GM18873 (cell line): ENCODE results near the gene LTC4S.
"Not testable (repeated sequence)": the region's sequence is repeated elsewhere in the genome, so short reads cannot be mapped to it uniquely, and the experiment has no call there.

Source experiments
- ATAC-seq: cut with Tn5 transposase; IDR thresholded peaks from one replicate; pipeline ENCODE4 v1.9.1; 2021; ENCODE audit warnings: mild to moderate bottlenecking, moderate library complexity, moderate number of reproducible peaks; ENCODE audit not compliant: unreplicated experiment, low FRiP score

LTC4S gene

DNA sequence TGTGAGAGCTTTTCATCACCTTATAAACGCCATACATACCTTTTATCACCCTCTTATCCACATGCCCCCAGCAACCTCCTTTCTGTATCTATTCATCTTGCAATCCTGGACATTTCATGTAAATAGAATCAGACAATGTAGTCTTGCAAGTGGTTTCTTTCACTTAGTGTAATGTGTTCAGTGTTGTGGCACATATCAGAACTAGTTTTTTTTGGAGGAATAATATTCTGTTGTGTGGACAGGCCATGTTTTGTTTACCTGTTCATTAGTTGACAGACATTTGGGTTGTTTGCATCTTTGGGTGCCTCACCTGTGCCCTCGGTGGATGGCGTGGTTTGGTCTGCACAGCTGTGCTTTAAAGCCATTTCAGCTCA is 28.3 kb downstream of the LTC4S start:
- ATAC-seq, result no peak

DNA sequence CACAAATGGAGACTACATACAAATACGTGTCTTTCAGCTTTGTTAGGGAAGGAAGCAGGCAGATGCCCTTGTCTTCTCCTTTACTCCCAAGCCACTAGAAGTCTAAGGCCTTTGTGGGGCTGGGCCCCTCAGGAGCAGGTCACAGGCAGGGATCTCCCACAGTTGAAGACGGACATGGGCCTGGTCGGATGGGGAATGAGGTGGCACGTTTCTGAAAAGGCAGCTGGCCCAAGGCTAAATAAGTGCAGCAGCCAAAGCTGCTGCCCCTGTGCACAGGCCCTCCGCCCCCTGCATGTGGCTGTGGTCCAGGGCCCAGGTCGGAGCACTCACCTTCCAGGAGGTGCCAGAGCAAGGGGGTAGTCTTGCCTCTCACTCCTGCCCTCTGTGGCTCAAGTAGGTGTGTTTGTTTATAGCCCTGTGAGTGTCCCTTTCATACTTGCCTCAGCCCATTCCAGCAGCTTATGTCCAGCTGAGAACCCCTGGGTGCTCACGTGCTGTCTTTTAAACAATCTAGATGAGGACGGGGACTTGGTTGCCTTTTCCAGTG is 28.7 kb downstream of the LTC4S start:
- ATAC-seq, result no peak

DNA sequence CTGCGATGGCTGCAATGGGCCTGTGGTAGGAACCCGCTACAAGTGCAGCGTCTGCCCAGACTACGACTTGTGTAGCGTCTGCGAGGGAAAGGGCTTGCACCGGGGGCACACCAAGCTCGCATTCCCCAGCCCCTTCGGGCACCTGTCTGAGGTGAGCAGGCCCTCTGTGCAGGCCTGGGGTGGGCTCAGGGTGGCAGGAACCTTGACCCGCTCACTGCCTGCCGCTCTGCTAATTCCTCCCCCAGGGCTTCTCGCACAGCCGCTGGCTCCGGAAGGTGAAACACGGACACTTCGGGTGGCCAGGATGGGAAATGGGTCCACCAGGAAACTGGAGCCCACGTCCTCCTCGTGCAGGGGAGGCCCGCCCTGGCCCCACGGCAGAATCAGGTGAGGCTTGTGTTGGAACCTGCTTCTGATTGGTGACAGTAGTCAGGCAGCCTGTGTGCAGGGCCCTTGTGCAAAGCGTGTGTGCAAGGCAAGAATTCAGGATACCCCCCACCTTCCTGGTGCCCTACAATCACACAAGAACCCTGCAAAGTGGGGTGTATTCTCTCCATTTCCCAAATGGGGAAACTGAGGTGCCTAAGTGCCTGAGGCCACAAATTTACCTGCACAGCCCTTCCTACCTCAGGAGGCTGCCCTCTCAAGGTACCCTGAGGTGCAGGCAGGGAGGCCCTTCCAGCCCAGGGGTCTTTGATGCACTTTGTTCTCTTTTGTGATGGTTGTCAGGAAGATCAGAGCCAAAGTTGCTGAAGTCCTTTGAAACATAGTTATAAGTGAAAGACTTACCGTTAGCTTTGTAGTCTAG is 30.4 kb downstream of the LTC4S start:
- no peak for ATAC-seq

- no peak for ATAC-seq
Measured at GRCh38 chr5:179824745-179825112, 30.9 kb downstream of the LTC4S start.

DNA sequence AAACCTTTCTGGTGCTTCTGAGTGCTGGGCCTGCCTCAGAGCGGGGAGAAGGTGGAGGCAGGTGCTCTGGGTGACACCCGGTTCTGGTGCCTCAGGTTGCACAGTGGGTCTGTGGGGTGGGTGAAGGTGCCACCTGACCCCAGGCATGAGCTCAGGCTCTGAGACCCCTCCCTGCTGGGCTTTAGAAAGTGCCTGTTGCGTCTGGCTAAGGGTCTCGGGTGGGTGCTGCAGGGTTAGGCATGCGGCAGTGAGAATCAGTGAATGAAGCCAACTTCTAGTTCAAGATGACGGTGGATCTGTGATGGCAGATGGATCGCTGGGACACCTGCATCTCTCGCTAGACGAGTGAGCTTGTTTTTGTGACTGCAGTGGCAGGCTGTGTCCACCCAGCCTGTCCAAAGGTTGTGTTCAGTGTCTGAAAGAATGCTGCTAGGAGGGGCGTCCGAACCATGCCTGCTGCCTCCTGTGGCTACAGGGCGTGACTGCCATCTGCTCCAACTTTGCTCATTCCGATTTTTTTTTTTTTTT is 31.9 kb downstream of the LTC4S start:
- no peak for ATAC-seq

GRCh38 chr5:179827680-179828079 is 33.9 kb downstream of the LTC4S start:
- ATAC-seq, result no peak

- ATAC-seq, result no peak
Measured at GRCh38 chr5:179828756-179829421, 35.1 kb downstream of the LTC4S start.

- ATAC-seq, result no peak
Measured at GRCh38 chr5:179829732-179830435, 36.1 kb downstream of the LTC4S start.

GRCh38 chr5:179830818-179831468 is 37.2 kb downstream of the LTC4S start:
- ATAC-seq, result no peak

GRCh38 chr5:179832039-179832745 is 38.4 kb downstream of the LTC4S start:
- ATAC-seq, result no peak

GRCh38 chr5:179833056-179833708 is 39.4 kb downstream of the LTC4S start:
- ATAC-seq, result no peak

DNA sequence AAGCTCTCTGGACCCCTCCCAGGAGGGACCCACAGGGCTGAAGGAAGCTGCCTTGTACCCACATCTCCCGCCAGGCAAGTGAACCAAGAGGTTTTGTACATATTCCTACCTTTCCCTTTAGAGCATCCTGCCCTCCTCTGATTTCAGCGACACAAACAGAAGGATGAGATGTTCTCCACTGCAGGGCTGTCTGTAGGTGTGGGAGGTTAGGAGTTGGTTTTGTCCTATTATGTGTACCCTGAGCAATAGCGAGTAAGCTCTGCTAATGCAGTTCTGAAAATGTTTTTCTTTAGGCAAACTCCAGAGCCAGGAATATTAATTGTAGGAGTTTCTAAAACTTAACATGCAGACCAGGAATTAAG is 39.9 kb downstream of the LTC4S start:
- no peak for ATAC-seq

DNA sequence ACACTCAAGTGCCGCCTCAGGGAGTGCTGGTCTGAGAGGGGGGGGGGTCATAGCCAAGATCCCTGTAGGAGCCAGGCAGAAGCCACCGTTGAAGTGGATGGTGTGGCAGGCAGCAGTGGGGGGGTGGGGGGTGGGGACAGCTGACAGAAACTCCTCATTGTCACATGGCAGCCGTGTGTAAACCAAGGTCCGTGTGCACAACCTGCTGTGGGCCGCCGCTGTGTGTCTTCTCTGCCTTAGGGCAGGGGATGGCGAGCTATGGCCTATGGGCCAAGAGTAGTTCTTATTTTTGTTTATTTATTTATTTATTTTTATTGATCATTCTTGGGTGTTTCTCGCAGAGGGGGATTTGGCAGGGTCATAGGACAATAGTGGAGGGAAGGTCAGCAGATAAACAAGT is 40.3 kb downstream of the LTC4S start:
- no peak for ATAC-seq

- not testable (repeated sequence) for ATAC-seq
Measured at GRCh38 chr5:179834871-179835270, 41.1 kb downstream of the LTC4S start.

GRCh38 chr5:179836225-179837019 is 42.6 kb downstream of the LTC4S start:
- ATAC-seq, result no peak

DNA sequence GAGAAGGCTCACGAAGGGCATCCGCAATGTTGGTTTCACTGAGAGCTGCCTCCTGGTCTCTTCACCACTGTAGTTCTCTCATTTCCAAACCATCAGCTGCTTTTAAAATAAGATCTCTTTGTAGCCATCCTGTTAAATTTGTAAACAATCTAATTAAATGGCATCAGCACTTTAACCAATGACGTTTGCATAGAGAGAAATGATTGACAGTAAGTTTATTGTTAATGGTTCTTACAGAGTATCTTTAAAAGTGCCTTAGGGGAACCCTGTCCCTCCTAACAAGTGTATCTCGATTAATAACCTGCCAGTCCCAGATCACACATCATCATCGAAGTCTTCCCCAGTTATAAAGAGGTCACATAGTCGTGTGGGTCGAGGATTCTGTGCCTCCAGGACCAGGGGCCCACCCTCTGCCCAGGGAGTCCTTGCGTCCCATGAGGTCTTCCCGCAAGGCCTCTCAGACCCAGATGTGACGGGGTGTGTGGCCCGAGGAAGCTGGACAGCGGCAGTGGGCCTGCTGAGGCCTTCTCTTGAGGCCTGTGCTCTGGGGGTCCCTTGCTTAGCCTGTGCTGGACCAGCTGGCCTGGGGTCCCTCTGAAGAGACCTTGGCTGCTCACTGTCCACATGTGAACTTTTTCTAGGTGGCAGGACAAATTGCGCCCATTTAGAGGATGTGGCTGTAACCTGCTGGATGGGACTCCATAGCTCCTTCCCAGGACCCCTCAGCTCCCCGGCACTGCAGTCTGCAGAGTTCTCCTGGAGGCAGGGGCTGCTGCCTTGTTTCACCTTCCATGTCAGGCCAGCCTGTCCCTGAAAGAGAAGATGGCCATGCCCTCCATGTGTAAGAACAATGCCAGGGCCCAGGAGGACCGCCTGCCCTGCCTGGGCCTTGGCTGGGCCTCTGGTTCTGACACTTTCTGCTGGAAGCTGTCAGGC is 43.6 kb downstream of the LTC4S start:
- ATAC-seq, result no peak
